Activated CD8-positive, alpha-beta memory T cell treated with anti-CD3 and anti-CD28 coated beads for 4 hours (primary cell): ENCODE results near the gene RELCH.

Experiments
- DNase-seq, 2 donors: peaks; one replicate each; pipeline ENCODE4 v3.0.0-alpha.2; 2020; ENCODE audit warnings: low read depth in 2 of 2

RELCH gene

GRCh38 chr18:62321201-62321600 is 134.1 kb downstream of the RELCH start:
- DNase-seq, result no peak

GRCh38 chr18:62323483-62324180 is 136.6 kb downstream of the RELCH start:
- DNase-seq, result no peak

GRCh38 chr18:62324181-62324828 is 137.2 kb downstream of the RELCH start:
- no peak for DNase-seq

- peak in 1 of 2 donors; percentile 12 for DNase-seq
Observed at GRCh38 chr18:62324917-62325805, 138.1 kb downstream of the RELCH start, which contains the start of gene TNFRSF11A. Gene TNFRSF11A (plus strand): TSS chr18:62325310. CDS start chr18:62325353, 43 bp downstream.

- no peak for DNase-seq
Observed at GRCh38 chr18:62325806-62326645, 139.0 kb downstream of the RELCH start.

- no peak for DNase-seq
Observed at GRCh38 chr18:62326646-62327348, 139.7 kb downstream of the RELCH start.

- no peak for DNase-seq
Observed at GRCh38 chr18:62327977-62328376, 140.9 kb downstream of the RELCH start.

GRCh38 chr18:62328586-62329525 is 141.8 kb downstream of the RELCH start:
- no peak for DNase-seq

GRCh38 chr18:62329691-62330454 is 142.8 kb downstream of the RELCH start:
- DNase-seq, result peak in 1 of 2 donors; percentile 32

- DNase-seq, result no peak
Observed at GRCh38 chr18:62330650-62331049, 143.6 kb downstream of the RELCH start.

- DNase-seq, result no peak
Observed at GRCh38 chr18:62331581-62332356, 144.7 kb downstream of the RELCH start.

- no peak for DNase-seq
Observed at GRCh38 chr18:62332431-62332830, 145.4 kb downstream of the RELCH start.

- no peak for DNase-seq
Observed at GRCh38 chr18:62332964-62333695, 146.1 kb downstream of the RELCH start.

GRCh38 chr18:62334120-62334519 is 147.1 kb downstream of the RELCH start:
- no peak for DNase-seq

- DNase-seq, result no peak
Observed at GRCh38 chr18:62335494-62335893, 148.4 kb downstream of the RELCH start.

GRCh38 chr18:62336618-62337017 is 149.6 kb downstream of the RELCH start:
- DNase-seq, result no peak

GRCh38 chr18:62337336-62337735 is 150.3 kb downstream of the RELCH start:
- no peak for DNase-seq
